ENCODE data around the gene SDF4. TPM values are rescaled to one million over a fixed set of nuclear protein-coding genes. Genes with fewer than 3 reads are reported as not detected.

SDF4 gene
- total and polyA plus RNA-seq, 2 of the 8 experiments (the other 6 are each of a cell fraction or from before 2014, with no cell fraction given): 45.5 to 75.6 TPM

- peaks cover 4 to 22% (median 18%) of the 10 kb centered on the region in 4 experiments for H3K4me1 ChIP-seq (replicated peaks in 1 of 4; ENCODE audit: control insufficient read depth in 3 of 4, insufficient read depth in 4 of 4, low read length in 3 of 4)
- no peak overlapping the region for H3K18ac ChIP-seq (ENCODE audit: extremely low read depth, low read length)
- TF ChIP-seq TCF12 (IDR thresholded peaks at IDR 0.05; ENCODE audit: low read depth, low read length) (no peak), NANOG (IDR thresholded peaks at IDR 0.05; ENCODE audit: insufficient read depth, low read depth, low read length, poor library complexity, severe bottlenecking) (no peak), NRF1 (IDR thresholded peaks at IDR 0.05; ENCODE audit: low read depth, low read length) (no peak), BCL11A (IDR thresholded peaks at IDR 0.05; ENCODE audit: low read depth in 2 of 2, low read length in 2 of 2) (no peak), CTBP2 (IDR thresholded peaks at IDR 0.05; ENCODE audit: borderline replicate concordance, insufficient read depth, insufficient read length, low read length) (no peak), POLR2A (IDR thresholded peaks at IDR 0.05; ENCODE audit: control extremely low read depth in 1 of 2, low read depth in 2 of 2, low read length in 2 of 2) (no peak), JUND (IDR thresholded peaks at IDR 0.05; ENCODE audit: low read length) (no peak)
- H2AFZ ChIP-seq (ENCODE audit: low read length): no peak overlapping the region
- no peak overlapping the region for H3K4me3 ChIP-seq (ENCODE audit: extremely low read depth in 1 of 4, insufficient read depth in 2 of 4, low read depth in 3 of 4, low read length in 4 of 4)
- H3K79me2 ChIP-seq (ENCODE audit: control insufficient read depth in 1 of 2, insufficient read depth in 2 of 2, low read length in 2 of 2): no peaks in the 10 kb centered on the region
- DNase-seq (ENCODE audit: low read depth in 1 of 2, low spot score in 2 of 2): no peak
- H3K23me2 ChIP-seq (ENCODE audit: low read depth, low read length): peaks cover 3% of the 10 kb centered on the region; the same call in 1 of the 2 replicates
- no peak overlapping the region for H4K5ac ChIP-seq (ENCODE audit: insufficient read length, low read depth, low read length)
- H3K23ac ChIP-seq (ENCODE audit: insufficient read length): no peak overlapping the region
- H3K36me3 ChIP-seq (ENCODE audit: control insufficient read depth in 2 of 4, insufficient read depth in 4 of 4, low read length in 3 of 4): no peaks in the 10 kb centered on the region
- no peak overlapping the region for H3K27ac ChIP-seq (ENCODE audit: low read depth, low read length)
- H2BK120ac ChIP-seq (replicated peaks; ENCODE audit: low read depth, low read length): no peak overlapping the region
- WGBS, 2 experiments (ENCODE audit: extremely low coverage in 1 of 2, insufficient coverage in 1 of 2, insufficient read length in 1 of 2, insufficient replicate concordance in 2 of 2, low coverage in 1 of 2, low lambda C conversion rate in 2 of 2, missing lambda C conversion rate in 1 of 2): 90% methylated on average over 16 of the region's 21 CpGs; no CpG with 5 or more reads in 1 of the 2 experiments
- peak overlapping the region in 1 of 2 experiments; percentile 50; a peak in 1 of 4 replicates for H3K4me2 ChIP-seq (ENCODE audit: insufficient read depth in 1 of 2, low read depth in 2 of 2, low read length in 2 of 2)
- peaks cover 4 to 5% of the 10 kb centered on the region in 2 experiments; a peak in 1 of 4 replicates for H3K9me3 ChIP-seq (ENCODE audit: insufficient read depth in 2 of 2, low read depth in 1 of 2, low read length in 1 of 2)
- H4K20me1 ChIP-seq (replicated peaks in 1 of 2; ENCODE audit: control insufficient read depth in 1 of 2, insufficient read depth in 2 of 2, low read length in 2 of 2): peaks cover 0 to 4% of the 10 kb centered on the region in 2 experiments
- POLR2A ChIA-PET (ENCODE audit: partially characterized antibody): no interaction called here
- no peak overlapping the region for H4K8ac ChIP-seq (ENCODE audit: extremely low read depth, insufficient read depth, low read length)
- FAIRE-seq: no peak
- no peaks in the 10 kb centered on the region for H3K79me1 ChIP-seq (ENCODE audit: low read depth, low read length)
- peaks cover 0 to 10% (median 6%) of the 10 kb centered on the region in 4 experiments; a peak in 4 of 7 replicates for H3K27me3 ChIP-seq (replicated peaks in 1 of 4; ENCODE audit: control insufficient read depth in 3 of 4, extremely low read depth in 1 of 4, insufficient read depth in 3 of 4, low read length in 3 of 4)
- H4K91ac ChIP-seq (replicated peaks; ENCODE audit: insufficient read length, low read length): peak overlapping the region; percentile 73
- H2BK15ac ChIP-seq (ENCODE audit: low read length): no peak overlapping the region
- no peak overlapping the region for H2BK20ac ChIP-seq (ENCODE audit: low read length)
- H2BK12ac ChIP-seq (ENCODE audit: low read depth, low read length): no peak overlapping the region
- CTCF ChIA-PET (ENCODE audit: partially characterized antibody): interaction anchor here (0.9 to 2.0 kb wide), 3 partner anchors 10 to 52 kb away, joined by 3 to 5 read pairs (median 5); no protein-coding TSS in a partner anchor
- H2BK5ac ChIP-seq (ENCODE audit: low read depth, low read length): no peak overlapping the region
- H2AK5ac ChIP-seq (ENCODE audit: low read depth, low read length): 0 out of 2 replicates have a peak overlapping the region, but pooled peaks have one; percentile 24
- H3K9ac ChIP-seq (replicated peaks in 1 of 4; ENCODE audit: extremely low read depth in 1 of 4, low read depth in 3 of 4, low read length in 3 of 4): no peak overlapping the region
- H3K14ac ChIP-seq (ENCODE audit: insufficient read length): no peak overlapping the region
- no peak overlapping the region for H3K4ac ChIP-seq (replicated peaks; ENCODE audit: insufficient read length, low read depth, low read length)
- H3K56ac ChIP-seq (replicated peaks; ENCODE audit: insufficient read length, low read depth, low read length): no peak overlapping the region
Observed at GRCh38 chr1:1177452-1178206, 54.2 kb downstream of the SDF4 start.

Measured in H1 (cell line).